GM23248 (cell line): ENCODE data around the gene CPM.

ENCODE experiments used
- EZH2 ChIP-seq: fragments of 200-600 bp; sonication (generic); IDR thresholded peaks from 2 replicates; pipeline ENCODE4 v1.6.1; 2018; ENCODE audit warnings: antibody characterized with exemption, mild to moderate bottlenecking; ENCODE audit not compliant: insufficient read depth, poor library complexity, severe bottlenecking
- EZH2phosphoT487 ChIP-seq: fragments of 200-600 bp; sonication (generic); IDR thresholded peaks from 2 replicates; pipeline ENCODE4 v1.6.1; 2018; ENCODE audit warnings: antibody characterized with exemption, moderate library complexity, mild to moderate bottlenecking, low read depth; ENCODE audit not compliant: insufficient read depth

GRCh38 chr12:68981516-68981915, 48.5 kb upstream of the CPM start:
- TF ChIP-seq EZH2 = no peak
- no peak for TF ChIP-seq EZH2phosphoT487
